ENCODE measurements around the gene GPBAR1.

Gene GPBAR1

DNA sequence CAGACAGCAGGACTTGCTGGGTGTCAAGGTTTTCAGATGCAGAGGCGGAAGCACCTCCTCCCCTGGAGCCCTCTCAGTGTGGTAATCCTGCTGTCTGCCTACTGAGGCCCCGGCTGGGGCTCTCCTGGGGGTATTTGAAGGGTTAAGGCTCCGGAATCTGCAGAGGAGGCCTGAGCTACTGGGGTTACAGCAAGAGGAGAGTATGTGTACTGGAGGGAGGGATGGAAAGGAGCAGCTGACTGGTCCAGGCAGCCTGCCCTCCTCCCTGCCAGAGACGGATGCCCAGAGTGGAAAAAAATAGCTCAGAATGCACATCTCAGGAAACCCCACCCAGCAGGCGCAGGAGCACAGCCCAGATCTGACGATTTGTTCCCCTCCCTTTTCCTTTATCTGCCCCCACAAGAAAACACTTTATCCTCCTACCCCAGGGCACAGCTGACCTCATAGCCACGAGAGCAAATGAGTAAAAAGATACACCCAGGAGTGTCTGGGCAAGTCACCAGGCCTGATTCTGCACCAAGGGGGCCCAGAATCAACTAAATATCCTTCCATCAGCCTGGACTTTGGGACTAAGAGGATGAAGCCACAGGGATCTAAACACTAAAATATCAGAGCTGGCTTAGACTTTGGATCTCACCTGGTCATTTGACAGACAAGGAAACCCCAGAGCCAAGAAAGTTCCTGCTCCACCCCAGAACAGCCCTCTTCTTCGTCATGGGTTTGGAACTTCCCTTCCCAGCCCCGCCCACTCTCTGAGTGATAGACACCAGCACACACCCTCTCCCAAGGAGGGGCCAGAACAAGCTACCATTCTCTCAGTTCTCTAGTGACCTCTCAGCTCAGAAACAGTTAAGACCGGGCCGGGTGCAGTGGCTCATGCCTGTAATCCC is 26.0 kb downstream of the GPBAR1 start:
- DNase-seq, result peak; percentile 89

DNA sequence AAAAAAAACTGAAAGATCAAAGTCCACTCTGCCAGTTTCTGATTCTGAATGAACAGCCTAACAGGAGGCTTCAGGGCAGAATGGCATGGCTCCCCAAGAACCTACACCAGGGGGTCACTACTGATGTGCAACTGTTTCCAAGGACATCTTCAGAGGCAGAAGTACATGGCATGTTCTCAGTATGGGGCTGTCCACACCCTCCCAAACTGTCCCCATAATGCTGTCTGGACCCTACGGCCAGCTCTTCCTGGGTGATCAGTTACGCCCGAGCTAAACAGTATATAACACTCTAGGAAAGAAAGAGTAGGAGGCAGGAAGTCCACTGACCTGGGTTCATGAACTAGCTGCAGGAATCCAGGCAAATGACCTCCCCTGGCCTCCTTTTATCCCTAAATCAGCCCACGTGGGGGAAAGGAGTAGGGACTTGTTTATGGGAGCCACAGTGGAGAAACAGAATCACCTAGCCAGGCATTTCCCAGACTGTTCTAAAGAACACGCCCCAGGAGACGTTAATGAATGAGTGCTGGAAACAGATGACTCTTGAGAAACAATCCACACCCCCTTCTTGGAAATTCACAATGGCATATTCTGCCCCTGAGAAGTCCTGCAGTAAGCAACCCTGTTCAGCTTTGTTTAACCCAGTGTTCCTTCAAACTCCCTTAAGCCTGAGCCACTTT is 29.0 kb downstream of the GPBAR1 start:
- DNase-seq, result no peak

DNA sequence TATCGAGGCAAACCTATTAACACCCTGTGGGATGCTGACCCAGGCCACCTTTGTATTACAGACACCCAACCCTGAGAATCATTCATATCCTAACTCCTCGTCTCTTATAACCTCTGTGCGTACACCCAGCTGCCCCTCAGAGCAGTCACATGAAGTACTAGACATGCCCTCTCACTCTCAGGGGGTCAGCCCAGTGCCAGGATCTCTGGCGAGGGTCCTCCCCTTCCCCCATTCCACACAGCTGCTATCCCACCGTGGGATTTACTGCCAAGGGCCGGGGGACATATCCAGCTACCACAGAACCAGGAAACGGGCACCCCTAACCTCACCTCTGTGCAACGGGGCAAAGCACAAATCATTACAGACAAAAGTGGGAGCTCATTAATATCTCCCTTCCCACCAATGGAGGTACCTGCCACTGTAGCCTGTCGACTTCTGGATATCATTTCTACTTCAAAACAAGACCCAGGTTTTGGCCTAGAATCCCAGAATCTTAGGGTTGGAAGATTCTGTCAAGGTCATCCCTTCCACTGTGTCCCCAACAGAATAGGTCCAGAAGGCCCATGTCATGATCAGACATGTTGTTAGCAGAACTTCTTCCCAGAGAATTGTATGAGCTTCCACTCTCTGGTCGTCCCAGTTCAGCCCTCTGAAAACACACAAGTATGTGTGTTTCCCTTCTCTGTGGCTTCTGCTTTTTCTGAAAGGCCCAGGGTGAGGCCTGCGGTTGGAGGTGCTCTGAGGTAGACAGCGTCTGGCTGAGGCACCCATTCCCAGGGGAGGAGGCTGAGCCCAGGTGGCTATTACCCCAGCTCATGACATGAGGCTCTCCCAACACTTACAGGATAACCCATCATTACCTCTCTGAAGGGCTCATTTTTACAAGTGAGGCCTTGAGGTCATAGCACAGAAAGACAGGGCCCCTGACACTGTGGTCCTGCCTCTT is 29.8 kb downstream of the GPBAR1 start:
- DNase-seq, result no peak

DNA sequence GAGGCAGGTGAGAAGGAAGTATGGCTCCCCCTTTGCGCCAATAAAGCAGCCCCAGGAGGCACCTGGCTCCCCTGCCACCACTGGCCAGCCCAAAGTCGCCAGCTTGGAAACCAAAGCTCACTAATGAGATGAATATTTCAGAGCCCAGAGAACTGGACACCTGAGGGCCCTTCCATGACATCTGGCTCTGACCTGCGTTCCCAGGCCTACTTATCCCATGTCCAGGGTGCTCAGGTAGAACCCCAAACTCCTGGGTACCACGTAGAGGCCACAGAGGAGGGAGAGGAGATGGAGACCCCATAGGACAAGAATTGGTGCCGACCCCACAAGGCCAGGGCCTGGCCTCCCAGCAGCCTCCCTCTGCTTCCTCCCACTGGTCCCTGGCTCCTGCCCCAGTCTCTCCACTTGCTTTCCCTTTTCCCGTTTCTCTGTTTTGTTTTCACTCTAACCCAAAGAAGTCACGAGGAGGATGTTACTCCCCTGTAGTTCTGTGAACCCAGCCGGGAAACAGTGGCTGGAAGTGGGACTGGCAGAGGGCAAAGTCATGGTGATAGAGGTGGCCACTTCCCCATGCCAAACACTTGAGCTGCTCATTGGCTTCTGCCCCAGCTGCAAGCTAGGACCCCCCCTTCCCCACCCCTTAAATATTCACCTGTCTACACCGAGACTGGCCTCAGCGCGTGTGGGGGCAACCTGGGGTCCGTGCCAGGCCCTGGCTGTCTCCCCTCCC is 30.7 kb downstream of the GPBAR1 start:
- no peak for DNase-seq

DNA sequence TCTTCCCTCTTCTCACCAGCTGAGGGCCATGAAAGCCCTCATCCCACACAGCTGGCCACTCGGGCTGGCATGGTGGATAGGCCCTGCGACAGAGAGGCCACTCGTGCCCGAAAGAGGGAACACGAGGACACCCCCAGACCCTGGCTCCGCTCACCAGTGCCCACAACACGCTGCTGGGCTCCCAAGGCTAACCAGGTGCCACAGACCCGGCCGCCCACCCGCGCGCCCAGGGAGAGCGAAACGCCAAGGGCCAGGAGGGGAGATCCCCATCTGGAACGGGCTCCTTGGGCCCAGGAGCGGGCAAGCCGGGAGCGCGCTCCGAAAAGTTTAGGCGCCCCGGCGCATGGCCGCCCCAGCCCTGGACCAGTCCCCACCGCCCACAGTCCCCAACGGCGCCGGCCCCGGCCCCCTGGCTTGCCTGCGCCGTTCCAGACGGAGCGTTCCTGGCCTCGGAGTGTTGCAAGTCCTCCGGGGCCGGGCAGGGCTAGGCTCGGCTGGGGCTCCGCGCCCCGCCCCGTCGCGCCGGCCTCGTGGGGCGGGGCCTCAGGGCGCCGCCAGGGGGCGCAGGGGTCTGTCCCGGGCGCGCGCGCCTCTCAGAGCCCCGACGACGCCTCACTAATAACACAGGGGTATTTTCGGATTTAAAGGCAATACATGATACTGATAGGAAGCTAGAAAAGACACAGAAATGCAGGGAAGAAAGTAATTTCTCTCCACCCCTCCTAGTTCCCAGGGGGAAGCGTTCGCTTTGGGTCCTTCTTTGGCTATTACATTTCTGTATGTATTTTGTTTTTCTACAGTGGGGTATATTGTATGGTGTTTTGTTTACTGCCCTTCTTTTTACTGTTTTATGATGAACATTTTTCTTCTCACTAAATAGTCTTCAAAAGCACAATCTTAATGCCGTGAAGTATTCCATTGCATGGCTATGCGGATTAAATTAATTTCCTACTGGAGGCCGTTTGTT is 31.5 kb downstream of the GPBAR1 start, which contains the start of gene TMBIM1:
TMBIM1 (minus strand) TSS at position 456 of the 967 bp plus-strand sequence. CDS start 10,362 bp downstream, outside the sequence.
- DNase-seq, result peak; percentile 97

DNA sequence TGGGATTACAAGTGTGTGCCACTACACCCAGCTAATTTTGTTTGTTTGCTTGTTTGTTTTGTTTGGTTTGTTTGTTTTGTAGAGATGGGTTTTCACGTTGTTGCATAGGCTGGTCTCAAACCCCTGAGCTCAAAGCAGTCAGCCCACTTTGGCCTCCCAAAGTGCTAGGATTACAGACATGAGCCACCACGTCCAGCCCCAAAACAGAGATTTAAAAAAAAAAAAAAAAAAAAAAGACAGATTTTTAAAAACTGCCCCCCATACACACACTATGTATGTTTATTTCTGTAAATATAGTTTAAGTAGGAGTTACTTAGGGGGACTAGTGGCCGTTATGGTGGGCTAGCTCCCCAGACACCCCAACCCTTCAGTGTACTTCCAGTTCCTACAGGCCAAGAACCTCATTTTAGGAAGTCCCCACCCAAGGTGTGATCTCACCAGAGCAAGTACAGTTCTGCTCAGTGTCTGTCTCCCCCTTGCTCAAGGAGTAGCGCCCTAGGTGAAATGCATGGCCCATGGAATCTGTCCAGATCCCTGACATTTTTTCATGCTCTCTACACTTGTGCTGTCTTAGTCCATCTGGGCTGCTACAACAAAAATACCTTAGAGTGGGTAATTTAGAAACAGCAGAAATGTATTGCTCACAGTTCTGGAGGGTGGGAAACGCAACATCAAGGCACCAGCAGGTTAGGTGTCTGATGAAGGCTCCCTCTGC is 33.1 kb downstream of the GPBAR1 start:
- no peak for DNase-seq

DNA sequence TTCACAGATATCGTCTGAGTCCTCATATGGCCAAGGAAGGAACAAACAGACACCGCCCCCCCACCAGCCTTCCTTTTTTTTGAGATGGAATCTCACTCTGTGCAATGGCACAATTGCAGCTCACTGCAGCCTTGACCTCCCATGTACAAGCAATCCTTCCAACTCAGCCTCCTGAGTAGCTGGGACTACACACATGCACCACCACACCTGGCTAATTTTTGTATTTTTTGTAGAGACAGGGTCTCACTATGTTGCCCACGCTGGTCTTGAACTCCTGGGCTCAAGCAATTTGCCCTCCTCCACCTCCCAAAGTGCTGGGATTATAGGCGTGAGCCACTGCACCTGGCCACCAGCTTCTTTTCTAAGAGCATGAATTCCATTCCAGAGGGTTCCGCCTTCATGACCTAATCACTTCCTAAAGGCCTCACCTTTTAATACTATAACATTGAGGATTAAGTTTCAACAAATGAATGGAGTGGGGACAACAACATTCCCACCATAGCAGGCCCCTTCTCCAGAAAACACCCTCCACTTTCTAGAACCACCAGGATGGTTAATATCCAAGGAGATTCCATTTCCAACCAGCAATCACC is 33.7 kb downstream of the GPBAR1 start:
- no peak for DNase-seq

DNA sequence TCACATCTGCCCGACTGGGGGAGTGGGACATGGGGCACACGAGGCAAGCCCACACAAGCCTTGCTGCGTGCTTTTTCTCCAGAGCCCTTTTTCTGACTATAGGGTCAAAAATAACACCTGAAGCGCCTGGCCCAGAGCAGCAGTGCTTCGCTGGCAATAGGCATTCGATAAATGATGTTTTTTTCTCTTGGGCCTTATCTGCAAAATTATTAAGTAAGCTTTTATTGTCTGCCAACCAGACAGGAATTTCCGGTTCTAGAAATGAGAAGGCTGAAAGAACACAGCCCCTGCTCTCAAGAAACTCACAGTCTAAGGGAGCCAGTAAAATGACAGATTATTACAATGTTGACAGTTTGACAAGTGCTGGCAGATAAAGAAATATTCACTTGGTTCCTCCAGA is 34.2 kb downstream of the GPBAR1 start:
- DNase-seq, result no peak

DNA sequence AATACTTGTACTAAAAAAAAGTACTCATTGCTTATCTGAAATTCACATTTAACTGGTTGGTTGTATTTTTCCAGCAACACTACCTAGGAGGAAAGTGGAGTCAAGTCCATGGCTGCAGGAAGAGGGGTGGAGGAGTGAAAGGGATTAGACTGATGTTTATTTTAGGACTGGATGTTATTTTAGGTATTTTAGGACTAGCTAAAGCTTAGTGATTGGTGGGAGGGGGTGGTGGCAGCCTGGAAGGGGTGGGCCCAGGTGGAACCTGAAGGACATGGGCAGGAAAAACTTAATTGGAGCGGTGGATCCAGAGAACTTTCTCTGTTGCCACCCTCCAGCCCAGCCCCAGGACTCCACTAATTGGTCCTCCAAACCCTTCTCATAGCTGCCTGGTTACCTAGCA is 35.4 kb downstream of the GPBAR1 start:
- no peak for DNase-seq

DNA sequence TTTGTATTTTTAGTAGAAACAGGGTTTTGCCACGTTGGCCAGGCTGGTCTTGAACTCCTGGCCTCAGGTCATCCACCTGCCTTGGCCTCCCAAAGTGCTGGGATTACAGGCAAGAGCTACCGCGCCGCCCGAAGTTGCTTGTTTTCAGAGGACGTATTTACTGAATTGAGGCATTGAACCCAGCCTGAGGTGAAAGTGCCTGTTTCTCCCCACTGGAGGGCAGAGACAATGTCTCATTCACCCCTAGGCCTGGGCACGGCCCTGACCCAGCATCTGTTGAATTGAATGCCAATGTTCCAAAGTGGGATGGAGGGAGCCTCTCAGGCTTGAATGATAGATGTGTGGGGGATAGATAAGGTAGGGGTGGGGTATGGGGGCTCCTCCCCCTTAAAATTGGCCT is 36.0 kb downstream of the GPBAR1 start:
- DNase-seq, result no peak

DNA sequence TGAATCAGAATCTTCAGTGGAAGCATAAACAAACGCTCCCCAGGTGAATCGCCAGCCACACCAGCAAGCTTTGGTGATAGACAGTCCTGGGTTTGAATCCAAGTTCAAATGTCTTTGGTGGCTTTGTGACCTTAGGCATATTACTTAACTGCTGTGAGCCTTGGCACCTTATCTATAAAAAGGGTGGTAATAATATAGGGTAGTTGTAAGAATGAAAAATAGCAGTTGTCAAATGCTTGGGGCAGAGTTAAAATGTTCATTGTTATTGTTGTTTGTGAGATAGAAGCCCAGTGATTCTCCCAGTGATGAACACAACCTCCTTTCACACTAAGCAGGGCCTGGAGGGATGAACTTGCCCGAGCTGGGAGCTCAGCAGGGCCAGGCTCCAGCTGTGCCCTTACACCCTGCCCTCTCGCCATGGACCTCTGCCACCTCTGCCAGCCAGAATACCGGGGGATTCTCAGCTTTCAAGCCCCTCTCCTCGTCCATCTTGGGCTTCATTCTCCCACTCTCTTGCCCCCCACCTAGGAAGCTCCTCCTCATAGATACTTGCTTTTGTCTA is 37.6 kb downstream of the GPBAR1 start:
- no peak for DNase-seq

DNA sequence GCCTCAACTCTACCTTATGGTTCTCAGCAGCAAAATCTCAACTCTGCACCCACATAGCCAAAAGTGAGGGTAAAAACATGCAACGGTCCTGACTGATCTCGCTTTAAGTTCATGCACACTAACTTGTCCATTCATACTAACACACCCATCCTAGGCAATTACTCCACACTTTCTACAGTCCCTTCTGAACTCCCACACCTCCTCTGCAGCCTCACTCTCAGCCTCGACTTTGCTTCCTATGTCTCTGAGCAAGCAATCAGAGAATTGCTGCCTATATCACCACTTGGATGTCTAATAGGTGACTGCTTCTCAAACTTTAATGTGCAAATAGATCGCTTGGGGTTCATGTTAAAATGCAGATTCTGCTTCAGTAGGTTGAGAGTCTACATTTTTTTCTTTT is 39.3 kb downstream of the GPBAR1 start:
- DNase-seq, result no peak

DNA sequence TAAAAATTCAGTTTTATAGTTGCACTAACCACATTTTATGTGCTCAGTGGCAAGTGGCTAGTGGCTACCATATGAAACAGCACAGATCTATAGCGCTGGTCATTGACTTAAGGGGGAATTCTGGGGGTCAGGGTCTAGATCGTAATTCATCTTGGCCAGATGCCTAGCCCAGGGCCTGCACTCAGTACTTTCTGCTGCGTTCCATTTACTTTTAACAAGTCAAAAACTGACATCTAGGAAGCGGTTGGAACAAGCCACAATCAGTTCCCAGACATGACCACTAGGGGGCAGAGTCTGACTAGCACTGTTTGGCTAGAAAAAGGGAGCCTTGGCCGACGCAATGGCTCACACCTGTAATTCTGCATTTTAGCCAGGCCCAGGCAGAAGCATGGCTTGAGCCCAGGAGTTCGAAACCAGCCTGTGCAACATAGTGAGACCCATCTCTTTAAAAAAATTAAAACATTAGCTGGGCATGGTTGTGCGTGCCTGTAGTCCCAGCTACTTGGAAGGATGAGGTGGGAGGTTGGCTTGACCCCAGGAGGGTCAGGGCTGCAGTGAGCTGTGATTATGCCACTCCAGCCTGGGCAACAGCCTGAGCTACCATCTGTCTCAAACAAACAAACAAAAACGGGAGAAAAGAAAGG is 40.5 kb downstream of the GPBAR1 start:
- no peak for DNase-seq

DNA sequence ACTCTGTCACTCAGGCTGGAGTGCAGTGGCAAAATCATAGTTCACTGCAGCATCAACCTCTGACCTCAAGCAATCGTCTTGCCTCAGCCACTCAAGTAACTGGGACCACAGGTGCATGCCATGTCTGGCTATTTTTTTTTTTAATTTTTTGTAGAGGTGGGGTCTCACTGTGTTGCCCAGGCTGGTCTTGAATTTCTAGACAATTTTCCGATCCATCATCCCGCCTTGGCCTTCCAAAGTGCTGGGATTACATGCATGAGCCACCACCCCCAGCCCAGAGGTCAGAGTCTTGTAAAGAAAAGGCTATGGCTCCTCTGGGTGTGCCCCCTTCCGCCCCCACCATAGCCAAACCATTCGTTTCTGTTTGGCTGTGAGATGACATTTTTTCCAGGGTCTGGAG is 44.6 kb downstream of the GPBAR1 start:
- DNase-seq, result no peak

DNA sequence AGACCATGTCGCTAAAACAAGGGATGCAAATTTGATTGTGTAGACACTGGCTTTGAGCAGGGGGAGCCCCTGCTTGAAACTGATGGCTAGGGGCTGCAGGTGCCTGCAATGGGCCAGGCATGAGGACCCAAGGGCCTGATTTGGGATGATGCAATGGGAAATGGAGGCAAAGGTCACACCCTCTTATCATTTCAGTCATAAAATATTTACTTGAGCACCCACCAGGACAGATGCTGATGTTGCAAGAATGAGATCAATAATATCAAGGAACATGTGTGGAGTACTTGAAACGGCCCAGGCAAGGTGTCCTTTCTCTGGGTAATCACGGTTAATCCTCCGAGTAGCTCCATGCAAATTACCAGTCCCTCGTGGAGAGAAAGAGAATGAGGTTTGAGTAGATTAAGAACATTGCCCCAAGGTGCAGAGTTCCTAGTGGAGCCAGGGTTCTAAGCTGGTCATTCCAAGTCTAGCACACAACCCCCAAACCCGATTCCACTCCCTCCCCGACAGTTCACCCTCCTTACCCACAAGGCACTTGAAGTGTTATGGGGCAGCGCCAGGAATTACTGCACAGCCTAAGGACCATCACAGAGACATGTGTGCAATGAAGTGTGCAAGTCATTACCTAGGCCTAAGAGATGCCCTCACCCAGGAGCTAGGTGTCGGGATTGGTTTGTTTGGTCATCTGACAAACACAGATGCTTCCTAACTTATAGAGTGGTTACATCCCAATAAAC is 45.5 kb downstream of the GPBAR1 start:
- DNase-seq, result no peak

DNA sequence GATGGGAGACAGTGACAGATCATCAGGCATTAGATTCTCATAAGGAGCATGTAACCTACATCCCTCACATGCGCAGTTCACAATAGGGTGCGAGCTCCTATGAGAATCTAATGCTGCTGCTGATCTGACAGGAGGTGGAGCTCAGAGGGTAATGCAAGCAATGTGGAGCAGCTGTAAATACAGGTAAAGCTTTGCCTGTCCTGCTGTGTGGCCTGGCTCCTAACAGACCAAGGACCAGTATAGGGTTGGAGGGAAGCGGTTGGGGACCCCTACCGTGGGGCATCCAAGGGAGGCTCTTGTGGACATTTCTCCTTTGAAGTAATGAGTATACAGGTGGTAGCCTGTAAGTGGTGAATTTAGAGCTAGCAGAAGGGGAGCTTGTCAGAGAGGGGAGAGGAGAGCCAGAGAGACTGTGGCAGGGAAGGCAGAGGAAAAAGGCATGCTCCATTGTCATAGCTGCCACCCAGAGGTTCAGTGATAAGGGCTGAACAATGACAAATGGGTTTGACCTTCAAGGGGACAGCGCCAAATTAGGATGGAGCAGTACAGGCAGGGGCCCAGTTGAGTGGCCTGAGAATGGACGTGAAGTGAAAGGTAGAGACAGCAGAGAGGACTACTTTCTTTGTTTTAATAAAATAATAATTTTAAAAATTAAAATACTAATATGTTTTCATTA is 46.7 kb downstream of the GPBAR1 start:
- no peak for DNase-seq

DNA sequence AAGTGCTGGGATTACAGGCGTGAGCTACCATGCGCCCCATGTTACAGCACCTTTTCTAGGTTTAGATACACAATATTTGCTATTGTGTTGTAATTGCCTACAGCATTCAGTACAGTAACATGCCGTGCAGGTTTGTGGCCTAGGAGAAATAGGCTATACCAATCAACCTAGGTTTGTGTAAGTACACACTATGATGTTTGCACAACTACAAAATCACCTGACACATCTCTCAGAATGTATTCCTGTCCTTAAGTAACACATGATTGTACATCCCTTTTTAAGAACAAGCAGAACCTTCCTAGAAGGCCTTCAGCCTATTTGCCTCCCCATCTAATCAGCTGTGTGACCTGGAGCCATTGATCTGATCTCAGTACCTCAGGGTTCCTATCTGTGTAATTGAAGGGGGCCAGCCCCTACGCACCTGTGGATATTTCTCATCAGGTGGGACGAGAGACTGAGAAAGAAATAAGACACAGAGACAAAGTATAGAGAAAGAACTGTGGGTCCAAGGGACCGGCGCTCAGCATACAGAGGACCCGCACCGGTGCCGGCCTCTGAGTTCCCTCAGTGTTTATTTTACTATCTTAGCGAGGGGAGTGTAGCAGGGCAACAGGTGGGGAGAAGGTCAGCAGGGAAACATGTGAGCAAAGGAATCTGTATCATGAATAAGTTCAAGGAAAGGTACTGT is 50.2 kb downstream of the GPBAR1 start:
- DNase-seq, result no peak

All from 8988T (cell line).